Mesenchymal stem cell (in vitro differentiated cells and primary cell): ENCODE measurements around the gene RFWD3.

Source experiments
- DNase-seq: peaks from one replicate; pipeline ENCODE4 v3.0.0-alpha.2; 2013
- H2AFZ ChIP-seq: one replicate; pipeline ENCODE4 v1.6.1; 2013; ENCODE audit warnings: low read depth, mild to moderate bottlenecking, control low read depth, inconsistent platforms, low read length, moderate library complexity
- H2AK5ac ChIP-seq: 2 replicates; pipeline ENCODE4 v1.6.1; 2013; ENCODE audit warnings: low read length, moderate library complexity, mild to moderate bottlenecking, inconsistent platforms; ENCODE audit not compliant: severe bottlenecking
- H2BK120ac ChIP-seq: one replicate; pipeline ENCODE4 v1.6.1; 2013; ENCODE audit warnings: low read depth, mild to moderate bottlenecking, inconsistent platforms, low read length, moderate library complexity
- H2BK12ac ChIP-seq, 2 experiments: one replicate each; pipeline ENCODE4 v1.6.1; 2013; ENCODE audit warnings: inconsistent platforms in 2 of 2, low read length in 2 of 2, mild to moderate bottlenecking in 2 of 2, moderate library complexity in 2 of 2, control low read depth in 1 of 2
- H2BK15ac ChIP-seq: one replicate; pipeline ENCODE4 v1.6.1; 2013; ENCODE audit warnings: mild to moderate bottlenecking, low read depth, inconsistent platforms; ENCODE audit not compliant: poor library complexity, severe bottlenecking
- H2BK5ac ChIP-seq: 2 replicates; pipeline ENCODE4 v1.6.1; 2013; ENCODE audit warnings: low read depth, mild to moderate bottlenecking, low read length, control low read depth, inconsistent platforms; ENCODE audit not compliant: poor library complexity, severe bottlenecking
- H3K14ac ChIP-seq, 2 experiments: one replicate each; pipeline ENCODE4 v1.6.1; 2013; ENCODE audit warnings: inconsistent platforms in 2 of 2, low read length in 2 of 2, control low read depth in 1 of 2, mild to moderate bottlenecking in 1 of 2, moderate library complexity in 1 of 2
- H3K18ac ChIP-seq, 2 experiments: one replicate each; pipeline ENCODE4 v1.6.1; 2013; ENCODE audit warnings: inconsistent platforms in 2 of 2, low read length in 2 of 2, control low read depth in 1 of 2, low read depth in 1 of 2, mild to moderate bottlenecking in 1 of 2
- H3K23ac ChIP-seq, 2 experiments: one replicate each; pipeline ENCODE4 v1.6.1; 2013; ENCODE audit warnings: inconsistent platforms in 2 of 2, low read length in 2 of 2, mild to moderate bottlenecking in 2 of 2, moderate library complexity in 2 of 2, control low read depth in 1 of 2
- H3K27ac ChIP-seq: 2 replicates; pipeline ENCODE4 v1.5.1; 2013; ENCODE audit warnings: mild to moderate bottlenecking, moderate library complexity, low read length, control low read depth, inconsistent platforms; ENCODE audit not compliant: poor library complexity, severe bottlenecking
- H3K27me3 ChIP-seq, 2 experiments: 2 replicates each; pipeline versions ENCODE4 v1.6.1 to v1.7.0; 2013; ENCODE audit warnings: low read length in 2 of 2, mild to moderate bottlenecking in 2 of 2, moderate library complexity in 2 of 2, control low read depth in 1 of 2, inconsistent platforms in 1 of 2; ENCODE audit not compliant: control insufficient read depth in 1 of 2, insufficient read depth in 1 of 2
- H3K36me3 ChIP-seq, 2 experiments: 2 replicates each; pipeline versions ENCODE4 v1.6.1 to v1.7.0; 2013; ENCODE audit warnings: low read length in 2 of 2, control low read depth in 1 of 2, inconsistent platforms in 1 of 2, low read depth in 1 of 2, mild to moderate bottlenecking in 1 of 2; ENCODE audit not compliant: insufficient read depth in 2 of 2, control insufficient read depth in 1 of 2
- H3K4ac ChIP-seq, 2 experiments: one replicate each; pipeline ENCODE4 v1.6.1; 2013; ENCODE audit warnings: inconsistent platforms in 2 of 2, low read length in 2 of 2, mild to moderate bottlenecking in 2 of 2, moderate library complexity in 2 of 2, control low read depth in 1 of 2, low read depth in 1 of 2
- H3K4me1 ChIP-seq: 2 replicates; pipeline ENCODE4 v1.6.1; 2013; ENCODE audit warnings: low read depth, low read length, control low read depth; ENCODE audit not compliant: control insufficient read depth, insufficient read depth
- H3K4me2 ChIP-seq: 2 replicates; pipeline ENCODE4 v1.6.1; 2013; ENCODE audit warnings: low read length, mild to moderate bottlenecking, inconsistent platforms; ENCODE audit not compliant: poor library complexity, severe bottlenecking
- H3K4me3 ChIP-seq, 2 experiments: 2 replicates each; pipeline versions ENCODE4 v1.5.1 to v1.7.0; 2013; ENCODE audit warnings: low read length in 2 of 2, mild to moderate bottlenecking in 2 of 2, control low read depth in 1 of 2, low read depth in 1 of 2; ENCODE audit not compliant: insufficient read depth in 1 of 2
- H3K79me1 ChIP-seq: replicated peaks from 2 replicates; pipeline ENCODE4 v1.6.1; 2013; ENCODE audit warnings: mild to moderate bottlenecking, control low read depth, low read length, inconsistent platforms; ENCODE audit not compliant: poor library complexity, severe bottlenecking
- H3K9ac ChIP-seq: 2 replicates; pipeline ENCODE4 v1.7.0; 2013; ENCODE audit warnings: mild to moderate bottlenecking, low read length, moderate library complexity
- H3K9me3 ChIP-seq: 2 replicates; pipeline ENCODE4 v1.7.0; 2013; ENCODE audit warnings: mild to moderate bottlenecking, low read length; ENCODE audit not compliant: control insufficient read depth
- H4K8ac ChIP-seq: one replicate; pipeline ENCODE4 v1.6.1; 2013; ENCODE audit warnings: inconsistent platforms, mild to moderate bottlenecking, low read length, moderate library complexity
- H4K91ac ChIP-seq: one replicate; pipeline ENCODE4 v1.6.1; 2013; ENCODE audit warnings: mild to moderate bottlenecking, low read length, inconsistent platforms
- WGBS: methylation state at CpG from one replicate; pipeline ENCODE4 v1.1.7; 2013; ENCODE audit warnings: mixed read lengths; 5-methylcytosine and 5-hydroxymethylcytosine counted together

RFWD3 gene

GRCh38 chr16:74641969-74642368 lies 24.7 kb downstream of the RFWD3 start:
- WGBS = 97% methylated on average over 8 of the region's 8 CpGs
- H3K18ac ChIP-seq = no peak overlapping the region
- no peak overlapping the region for H2BK120ac ChIP-seq
- no peak overlapping the region for H3K4ac ChIP-seq
- no peak overlapping the region for H3K4me3 ChIP-seq
- H2BK5ac ChIP-seq = no peak overlapping the region
- H3K27ac ChIP-seq = no peak overlapping the region
- H3K9me3 ChIP-seq = no peaks in the 10 kb centered on the region
- H4K91ac ChIP-seq = no peak overlapping the region
- no peak overlapping the region for H3K14ac ChIP-seq
- no peak for DNase-seq
- H3K36me3 ChIP-seq = peaks cover 30 to 77% of the 10 kb centered on the region in 2 experiments
- no peak overlapping the region for H3K4me2 ChIP-seq
- H2AFZ ChIP-seq = no peak overlapping the region
- no peak overlapping the region for H4K8ac ChIP-seq
- H3K9ac ChIP-seq = no peak overlapping the region
- H3K23ac ChIP-seq = no peak overlapping the region
- peaks cover 4% of the 10 kb centered on the region for H3K4me1 ChIP-seq
- H2BK12ac ChIP-seq = no peak overlapping the region
- H3K27me3 ChIP-seq = no peaks in the 10 kb centered on the region
- peaks cover 16% of the 10 kb centered on the region for H3K79me1 ChIP-seq
- no peak overlapping the region for H2BK15ac ChIP-seq
- no peak overlapping the region for H2AK5ac ChIP-seq

DNA sequence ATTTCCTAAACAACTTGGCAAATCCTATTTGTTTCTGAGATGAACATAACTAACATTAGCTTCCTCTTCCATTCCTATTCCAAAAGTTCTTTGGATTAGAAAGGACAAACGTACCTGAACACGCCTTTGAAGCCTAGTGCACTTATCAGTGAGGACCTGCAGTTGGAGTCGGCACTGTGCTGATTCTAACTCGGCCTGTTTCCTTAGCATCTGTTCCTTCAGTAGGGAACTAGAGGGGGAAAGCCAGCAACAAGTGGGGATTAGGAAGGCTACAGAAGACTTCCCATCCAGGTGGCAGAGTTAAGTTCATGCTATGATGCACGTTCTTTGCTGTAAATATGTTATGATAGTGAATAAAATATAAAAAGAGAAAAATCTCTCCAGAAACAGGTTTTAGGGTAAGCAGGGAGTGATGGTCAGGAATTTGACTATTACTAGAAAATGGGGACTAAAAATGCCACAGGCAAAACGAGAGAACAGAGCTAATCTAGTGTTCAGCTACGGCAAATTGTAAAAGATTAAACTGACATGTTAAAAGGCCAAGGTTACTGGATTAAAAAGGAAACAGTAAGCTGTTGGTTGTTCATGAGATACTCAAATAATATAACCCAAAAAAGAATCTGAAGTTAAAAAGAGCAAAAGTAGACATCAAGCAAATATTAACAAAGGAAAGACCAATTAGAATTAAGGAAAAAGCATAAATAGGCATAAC lies 28.8 kb downstream of the RFWD3 start:
- Histone ChIP-seq H2AFZ (no peak overlapping the region), H4K91ac (no peak overlapping the region), H3K4ac (no peak overlapping the region), H3K27ac (no peak overlapping the region), H2BK12ac (no peak overlapping the region), H3K14ac (no peak overlapping the region), H2BK15ac (no peak overlapping the region), H3K4me1 (peaks cover 1% of the 10 kb centered on the region), H2BK5ac (no peak overlapping the region), H3K18ac (no peak overlapping the region), H3K4me3 (no peak overlapping the region), H3K4me2 (no peak overlapping the region), H4K8ac (no peak overlapping the region), H3K36me3 (peaks cover 35 to 69% of the 10 kb centered on the region in 2 experiments), H3K79me1 (peaks cover 16% of the 10 kb centered on the region), H2BK120ac (no peak overlapping the region), H3K27me3 (no peaks in the 10 kb centered on the region), H3K9ac (no peak overlapping the region), H2AK5ac (no peak overlapping the region), H3K9me3 (no peaks in the 10 kb centered on the region), H3K23ac (no peak overlapping the region)
- DNase-seq = no peak
- 95% methylated on average over 6 of the region's 7 CpGs for WGBS

DNA sequence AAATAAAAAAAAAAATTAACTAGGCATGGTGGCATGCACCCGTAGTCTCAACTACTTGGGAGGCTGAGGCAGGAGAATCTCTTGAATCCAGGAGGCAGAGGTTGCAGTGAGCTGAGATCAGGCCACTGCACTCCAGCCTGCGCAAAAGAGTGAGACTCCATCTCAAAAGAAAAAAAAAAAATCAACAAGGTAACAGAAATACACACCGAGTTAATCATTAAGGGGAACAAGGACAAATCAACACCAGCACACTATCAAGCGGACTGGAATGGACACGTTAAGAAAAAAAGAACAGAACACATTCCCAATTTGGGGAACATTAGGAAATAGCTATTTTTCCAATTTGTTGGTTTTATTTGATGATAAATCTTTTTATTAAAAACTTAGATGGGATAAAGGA lies 31.4 kb downstream of the RFWD3 start:
- H2BK12ac ChIP-seq = no peak overlapping the region
- 100% methylated on average over 2 of the region's 5 CpGs for WGBS
- no peak overlapping the region for H4K8ac ChIP-seq
- H3K79me1 ChIP-seq = peaks cover 19% of the 10 kb centered on the region
- no peak overlapping the region for H3K9ac ChIP-seq
- H3K4me3 ChIP-seq = no peak overlapping the region
- peaks cover 42 to 80% of the 10 kb centered on the region in 2 experiments for H3K36me3 ChIP-seq
- H3K14ac ChIP-seq = no peak overlapping the region
- H2AK5ac ChIP-seq = no peak overlapping the region
- no peak for DNase-seq
- no peak overlapping the region for H3K27ac ChIP-seq
- no peak overlapping the region for H2BK120ac ChIP-seq
- H3K23ac ChIP-seq = no peak overlapping the region
- H3K18ac ChIP-seq = no peak overlapping the region
- H2BK15ac ChIP-seq = no peak overlapping the region
- H3K9me3 ChIP-seq = no peaks in the 10 kb centered on the region
- H2BK5ac ChIP-seq = no peak overlapping the region
- no peak overlapping the region for H4K91ac ChIP-seq
- peaks cover 1% of the 10 kb centered on the region for H3K4me1 ChIP-seq
- H3K4ac ChIP-seq = no peak overlapping the region
- H3K27me3 ChIP-seq = no peaks in the 10 kb centered on the region
- no peak overlapping the region for H3K4me2 ChIP-seq
- H2AFZ ChIP-seq = no peak overlapping the region

GRCh38 chr16:74633686-74634085 lies 33.0 kb downstream of the RFWD3 start:
- Histone ChIP-seq H3K23ac (no peak overlapping the region), H2BK5ac (no peak overlapping the region), H3K4ac (no peak overlapping the region), H2AK5ac (no peak overlapping the region), H3K9me3 (no peaks in the 10 kb centered on the region), H2BK15ac (no peak overlapping the region), H2BK12ac (no peak overlapping the region), H3K36me3 (peaks cover 39 to 86% of the 10 kb centered on the region in 2 experiments), H4K8ac (no peak overlapping the region), H3K4me2 (no peak overlapping the region), H3K9ac (no peak overlapping the region), H2BK120ac (no peak overlapping the region), H3K18ac (no peak overlapping the region), H3K4me3 (no peak overlapping the region), H3K79me1 (peaks cover 16% of the 10 kb centered on the region), H2AFZ (no peak overlapping the region), H3K27me3 (no peaks in the 10 kb centered on the region), H3K14ac (no peak overlapping the region), H3K4me1 (peaks cover 1% of the 10 kb centered on the region), H3K27ac (no peak overlapping the region), H4K91ac (no peak overlapping the region)
- no peak for DNase-seq
- 96% methylated on average over 5 of the region's 7 CpGs for whole genome bisulfite sequencing
